ENCODE data around the gene TMEM165. TPM values are rescaled to one million over a fixed set of nuclear protein-coding genes. Genes with fewer than 3 reads are reported as not detected.

Gene TMEM165
- total RNA-seq, 4 donors from 2014 or later, result 79.5 to 215 (median 136) TPM

- H3K27ac ChIP-seq, result no peak overlapping the region
- peaks cover 0 to 73% (median 20%) of the 10 kb centered on the region in 4 donors for H3K36me3 ChIP-seq
- H3K4me1 ChIP-seq, result no peaks in the 10 kb centered on the region
- no peak for TF ChIP-seq CTCF (IDR thresholded peaks at IDR 0.05)
- whole genome bisulfite sequencing, 2 donors (ENCODE audit: low coverage in 1 of 2), result 86 to 95% methylated on average over 3 of the region's 3 CpGs
- in situ Hi-C loops (cut with MboI; ENCODE audit: low pct_ligation_motif_present in 1 of 4, low pct_unique_long_range_greater_than_20kb in 1 of 4, low sequenced_read_pairs in 3 of 4) (no loop called here), intact Hi-C loops (cut with DNase I; ENCODE audit: low total_unique reads) (no loop called here)
- DNase-seq, result no peak
- H3K9me3 ChIP-seq, result no peaks in the 10 kb centered on the region
- no peak overlapping the region for H3K4me3 ChIP-seq
- no peaks in the 10 kb centered on the region for H3K27me3 ChIP-seq
Observed at GRCh38 chr4:55424791-55425190, 29.0 kb downstream of the TMEM165 start.

GRCh38 chr4:55431710-55432336, 36.1 kb downstream of the TMEM165 start:
- Histone ChIP-seq H3K27me3 (no peaks in the 10 kb centered on the region), H3K4me1 (no peaks in the 10 kb centered on the region), H3K27ac (no peak overlapping the region), H3K36me3 (peaks cover 0 to 32% (median 10%) of the 10 kb centered on the region in 4 donors), H3K4me3 (no peak overlapping the region), H3K9me3 (no peaks in the 10 kb centered on the region)
- no peak for DNase-seq
- TF ChIP-seq POLR2A (IDR thresholded peaks at IDR 0.05), result no peak
- no peak for TF ChIP-seq EP300 (IDR thresholded peaks at IDR 0.05; ENCODE audit: low read depth)
- TF ChIP-seq POLR2AphosphoS5 (IDR thresholded peaks at IDR 0.05), result no peak
- no peak for TF ChIP-seq CTCF (IDR thresholded peaks at IDR 0.05)
- in situ Hi-C loops (cut with MboI; ENCODE audit: low pct_ligation_motif_present in 1 of 4, low pct_unique_long_range_greater_than_20kb in 1 of 4, low sequenced_read_pairs in 3 of 4) (no loop called here), intact Hi-C loops (cut with DNase I; ENCODE audit: low total_unique reads) (no loop called here)
- WGBS, 2 donors (ENCODE audit: low coverage in 1 of 2), result 78 to 79% methylated on average over 6 of the region's 6 CpGs

GRCh38 chr4:55435141-55435841, 39.5 kb downstream of the TMEM165 start:
- TF ChIP-seq CTCF (IDR thresholded peaks at IDR 0.05) (peak in 1 of 5 experiments; percentile 9), POLR2A (IDR thresholded peaks at IDR 0.05) (no peak)
- intact Hi-C loops (cut with DNase I; ENCODE audit: low total_unique reads) (no loop called here), in situ Hi-C loops (cut with MboI; ENCODE audit: low pct_ligation_motif_present in 1 of 4, low pct_unique_long_range_greater_than_20kb in 1 of 4, low sequenced_read_pairs in 3 of 4) (no loop called here)
- peaks cover 0 to 9% (median 3%) of the 10 kb centered on the region in 4 donors for H3K36me3 ChIP-seq
- no peak overlapping the region for H3K4me3 ChIP-seq
- no peaks in the 10 kb centered on the region for H3K27me3 ChIP-seq
- no peak overlapping the region for H3K27ac ChIP-seq
- DNase-seq, result no peak
- WGBS, 2 donors (ENCODE audit: low coverage in 1 of 2), result 59 to 67% methylated on average over 2 to 3 of the region's 3 CpGs
- H3K9me3 ChIP-seq, result no peaks in the 10 kb centered on the region
- peaks cover 0 to 15% (median 9%) of the 10 kb centered on the region in 4 donors for H3K4me1 ChIP-seq

- H3K36me3 ChIP-seq, result peaks cover 0 to 9% (median 4%) of the 10 kb centered on the region in 4 donors
Observed at GRCh38 chr4:55437356-55437796, 41.6 kb downstream of the TMEM165 start.

More at GRCh38 chr4:55437356-55437796, 41.6 kb downstream of the TMEM165 start:
- 64 to 72% methylated on average over 5 of the region's 5 CpGs for WGBS, 2 donors (ENCODE audit: low coverage in 1 of 2)
- TF ChIP-seq CTCF (IDR thresholded peaks at IDR 0.05), result no peak
- peak in 1 of 3 donors; percentile 14 for TF ChIP-seq POLR2AphosphoS5 (IDR thresholded peaks at IDR 0.05)
- intact Hi-C loops (cut with DNase I; ENCODE audit: low total_unique reads) (no loop called here), in situ Hi-C loops (cut with MboI; ENCODE audit: low pct_ligation_motif_present in 1 of 4, low pct_unique_long_range_greater_than_20kb in 1 of 4, low sequenced_read_pairs in 3 of 4) (no loop called here)
- H3K4me1 ChIP-seq, result peaks cover 0 to 15% (median 9%) of the 10 kb centered on the region in 4 donors
- H3K27me3 ChIP-seq, result no peaks in the 10 kb centered on the region
- no peak overlapping the region for H3K4me3 ChIP-seq
- H3K27ac ChIP-seq, result peak overlapping the region in 2 of 4 donors; percentile 68 to 72
- peak; percentile 41 for DNase-seq
- H3K9me3 ChIP-seq, result no peaks in the 10 kb centered on the region

Measured in transverse colon (tissue), 4 donors.